GM18519 (cell line): ENCODE data around the gene AZIN2.
"Not testable (repeated sequence)": the region's sequence is repeated elsewhere in the genome, so short reads cannot be mapped to it uniquely, and the experiment has no call there.

Experiments
- ATAC-seq: cut with Tn5 transposase; IDR thresholded peaks from one replicate; pipeline ENCODE4 v1.9.1; 2021; ENCODE audit warnings: mild to moderate bottlenecking, moderate library complexity; ENCODE audit not compliant: unreplicated experiment, low FRiP score

AZIN2 gene

GRCh38 chr1:33056426-33056825, 24.5 kb upstream of the AZIN2 start:
- ATAC-seq, result no peak

GRCh38 chr1:33057095-33057494, 23.9 kb upstream of the AZIN2 start:
- no peak for ATAC-seq

- ATAC-seq, result no peak
These were observed 20.3 kb upstream of the AZIN2 start for GRCh38 chr1:33060579-33061083.

- no peak for ATAC-seq
These were observed 19.1 kb upstream of the AZIN2 start for GRCh38 chr1:33061834-33062233.

GRCh38 chr1:33064284-33064683, 16.7 kb upstream of the AZIN2 start:
- not testable (repeated sequence) for ATAC-seq

GRCh38 chr1:33065301-33065700, 15.7 kb upstream of the AZIN2 start:
- no peak for ATAC-seq

- not testable (repeated sequence) for ATAC-seq
These were observed 14.5 kb upstream of the AZIN2 start for GRCh38 chr1:33066477-33066876.

- ATAC-seq, result not testable (repeated sequence)
These were observed 12.8 kb upstream of the AZIN2 start for GRCh38 chr1:33068108-33068507.

- no peak for ATAC-seq
These were observed 10.3 kb upstream of the AZIN2 start for GRCh38 chr1:33070628-33071027.

GRCh38 chr1:33072707-33073106, 8.2 kb upstream of the AZIN2 start:
- no peak for ATAC-seq

- ATAC-seq, result no peak
These were observed 6.6 kb upstream of the AZIN2 start for GRCh38 chr1:33074193-33074945.

- ATAC-seq, result no peak
These were observed 2.8 kb upstream of the AZIN2 start for GRCh38 chr1:33078030-33078591.

- ATAC-seq, result no peak
These were observed 580 bp upstream of the AZIN2 start for GRCh38 chr1:33080373-33080772.

GRCh38 chr1:33081554-33082305, 777 bp downstream of the AZIN2 start:
- ATAC-seq, result no peak

- no peak for ATAC-seq
These were observed 1.7 kb downstream of the AZIN2 start for GRCh38 chr1:33082575-33083108.

- no peak for ATAC-seq
These were observed 4.4 kb downstream of the AZIN2 start for GRCh38 chr1:33085332-33085731.

- ATAC-seq, result no peak
These were observed 5.5 kb downstream of the AZIN2 start for GRCh38 chr1:33086384-33086850.

GRCh38 chr1:33087677-33088076, 6.7 kb downstream of the AZIN2 start:
- no peak for ATAC-seq

GRCh38 chr1:33088119-33088906, 7.4 kb downstream of the AZIN2 start:
- no peak for ATAC-seq

GRCh38 chr1:33089457-33089856, 8.5 kb downstream of the AZIN2 start:
- no peak for ATAC-seq
